ENCODE data around the gene ST6GALNAC3.

The ST6GALNAC3 gene

DNA sequence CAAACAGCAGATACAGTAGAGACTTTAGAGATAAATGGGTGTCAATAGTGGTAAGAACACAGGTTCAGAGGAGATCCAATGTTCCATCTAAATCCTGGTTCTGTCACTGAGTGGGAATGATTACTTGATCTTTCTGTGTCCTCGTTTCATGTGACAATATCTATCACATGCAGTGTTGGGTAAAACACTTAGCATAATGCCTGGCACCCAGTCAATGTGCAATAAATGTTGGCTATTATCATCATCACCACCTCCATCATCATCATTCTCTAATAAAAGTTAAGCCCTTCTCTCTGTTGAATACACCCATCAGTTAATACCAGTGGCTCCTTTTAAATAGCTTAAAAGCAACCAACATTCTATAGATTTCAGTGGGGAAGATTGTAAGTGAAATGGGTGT, 184.7 kb downstream of the ST6GALNAC3 start:
- TF ChIP-seq, protein P1, sequence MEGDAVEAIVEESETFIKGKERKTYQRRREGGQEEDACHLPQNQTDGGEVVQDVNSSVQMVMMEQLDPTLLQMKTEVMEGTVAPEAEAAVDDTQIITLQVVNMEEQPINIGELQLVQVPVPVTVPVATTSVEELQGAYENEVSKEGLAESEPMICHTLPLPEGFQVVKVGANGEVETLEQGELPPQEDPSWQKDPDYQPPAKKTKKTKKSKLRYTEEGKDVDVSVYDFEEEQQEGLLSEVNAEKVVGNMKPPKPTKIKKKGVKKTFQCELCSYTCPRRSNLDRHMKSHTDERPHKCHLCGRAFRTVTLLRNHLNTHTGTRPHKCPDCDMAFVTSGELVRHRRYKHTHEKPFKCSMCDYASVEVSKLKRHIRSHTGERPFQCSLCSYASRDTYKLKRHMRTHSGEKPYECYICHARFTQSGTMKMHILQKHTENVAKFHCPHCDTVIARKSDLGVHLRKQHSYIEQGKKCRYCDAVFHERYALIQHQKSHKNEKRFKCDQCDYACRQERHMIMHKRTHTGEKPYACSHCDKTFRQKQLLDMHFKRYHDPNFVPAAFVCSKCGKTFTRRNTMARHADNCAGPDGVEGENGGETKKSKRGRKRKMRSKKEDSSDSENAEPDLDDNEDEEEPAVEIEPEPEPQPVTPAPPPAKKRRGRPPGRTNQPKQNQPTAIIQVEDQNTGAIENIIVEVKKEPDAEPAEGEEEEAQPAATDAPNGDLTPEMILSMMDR (IDR thresholded peaks at IDR 0.05; ENCODE audit: control insufficient read depth, insufficient read depth, low read depth, low read length, missing control alignments): no peak
- no peak for DNase-seq (ENCODE audit: low read depth)
- no peak overlapping the region for H3K4me3 ChIP-seq (ENCODE audit: control insufficient read depth, low read depth, low read length)

DNA sequence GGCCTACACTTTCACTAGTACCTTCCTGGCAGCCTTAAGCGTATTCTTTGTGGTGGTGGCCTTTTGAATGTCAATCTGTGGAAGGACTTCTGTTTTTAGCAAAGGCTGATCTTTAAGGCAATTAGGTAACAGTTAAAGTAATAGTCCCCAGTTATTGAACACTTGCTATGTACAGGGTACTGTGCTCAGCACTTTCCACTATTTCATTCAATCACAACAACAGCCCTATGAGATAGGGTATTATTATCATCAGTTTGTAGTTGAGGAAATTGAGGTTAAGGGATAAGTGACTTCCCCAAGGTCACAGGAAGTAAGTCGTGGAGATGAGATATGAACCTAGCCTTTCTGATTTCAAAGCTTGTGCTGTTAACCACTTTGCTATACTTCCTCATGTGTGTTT, 185.7 kb downstream of the ST6GALNAC3 start:
- H3K4me3 ChIP-seq (ENCODE audit: control insufficient read depth, low read depth, low read length): no peak overlapping the region
- TF ChIP-seq, protein P1 (IDR thresholded peaks at IDR 0.05; ENCODE audit: control insufficient read depth, insufficient read depth, low read depth, low read length, missing control alignments): no peak
- no peak for DNase-seq (ENCODE audit: low read depth)

DNA sequence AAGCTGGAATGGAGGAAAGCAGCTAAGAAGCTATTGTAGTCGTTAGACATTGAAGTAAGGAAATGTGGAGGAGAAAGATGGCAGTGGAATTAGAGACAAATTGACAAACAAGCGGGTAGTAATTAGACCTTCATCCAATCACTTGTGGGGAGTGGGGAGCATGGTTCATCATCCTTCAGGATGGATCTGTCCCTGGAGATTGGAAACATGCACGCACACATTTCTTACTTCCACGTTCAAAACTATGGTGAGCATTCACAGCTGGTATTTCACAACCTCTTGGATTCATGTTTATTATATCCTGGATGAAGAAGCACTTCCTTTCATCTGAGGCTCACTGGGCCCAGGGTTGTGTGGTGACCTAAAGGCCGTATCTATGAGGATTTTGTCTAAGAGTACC, 188.1 kb downstream of the ST6GALNAC3 start:
- DNase-seq (ENCODE audit: low read depth): no peak
- TF ChIP-seq, protein P1 (IDR thresholded peaks at IDR 0.05; ENCODE audit: control insufficient read depth, insufficient read depth, low read depth, low read length, missing control alignments): no peak
- H3K4me3 ChIP-seq (ENCODE audit: control insufficient read depth, low read depth, low read length): no peak overlapping the region

DNA sequence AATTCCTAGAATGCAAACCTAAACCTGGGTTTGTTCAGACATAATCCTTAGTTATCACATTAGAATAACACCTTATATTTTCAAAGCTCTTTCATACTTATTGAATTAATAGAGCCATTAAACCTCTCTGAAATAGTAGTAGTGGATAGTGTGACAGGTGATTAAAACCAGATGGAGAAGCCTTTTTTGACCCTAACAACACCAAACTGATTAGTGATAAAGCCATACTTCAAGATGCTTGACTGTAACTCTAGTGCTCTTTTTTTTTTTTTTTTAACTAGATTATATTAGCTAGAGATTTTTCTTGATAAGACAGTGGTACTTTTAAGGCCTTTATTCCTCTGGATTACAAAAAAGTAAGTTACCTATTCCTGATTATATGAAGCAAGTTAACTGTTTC, 190.1 kb downstream of the ST6GALNAC3 start:
- H3K4me3 ChIP-seq (ENCODE audit: control insufficient read depth, low read depth, low read length): no peak overlapping the region
- DNase-seq (ENCODE audit: low read depth): no peak
- TF ChIP-seq, protein P1 (IDR thresholded peaks at IDR 0.05; ENCODE audit: control insufficient read depth, insufficient read depth, low read depth, low read length, missing control alignments): no peak

DNA sequence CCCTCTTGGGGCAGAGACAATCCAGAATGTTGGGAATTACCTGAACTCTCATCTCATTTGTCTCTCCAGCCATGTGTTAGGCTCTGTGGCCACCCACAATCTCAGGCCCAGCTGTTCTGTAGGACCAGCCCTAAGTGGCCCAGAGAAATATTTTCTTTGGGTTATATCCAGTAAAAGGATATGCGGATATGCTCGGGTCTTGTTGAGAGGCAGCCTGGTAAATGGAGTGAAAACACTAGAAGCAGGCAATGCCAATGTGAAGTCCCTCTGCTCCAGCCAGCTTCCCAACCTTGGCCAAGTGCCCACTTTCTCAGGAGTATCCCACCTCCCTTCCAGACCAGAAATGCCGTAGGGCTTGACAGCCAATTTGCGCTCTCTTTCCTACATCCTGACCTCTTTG, 192.2 kb downstream of the ST6GALNAC3 start:
- DNase-seq (ENCODE audit: low read depth): no peak
- H3K4me3 ChIP-seq (ENCODE audit: control insufficient read depth, low read depth, low read length): no peak overlapping the region
- TF ChIP-seq, protein P1 (IDR thresholded peaks at IDR 0.05; ENCODE audit: control insufficient read depth, insufficient read depth, low read depth, low read length, missing control alignments): no peak

DNA sequence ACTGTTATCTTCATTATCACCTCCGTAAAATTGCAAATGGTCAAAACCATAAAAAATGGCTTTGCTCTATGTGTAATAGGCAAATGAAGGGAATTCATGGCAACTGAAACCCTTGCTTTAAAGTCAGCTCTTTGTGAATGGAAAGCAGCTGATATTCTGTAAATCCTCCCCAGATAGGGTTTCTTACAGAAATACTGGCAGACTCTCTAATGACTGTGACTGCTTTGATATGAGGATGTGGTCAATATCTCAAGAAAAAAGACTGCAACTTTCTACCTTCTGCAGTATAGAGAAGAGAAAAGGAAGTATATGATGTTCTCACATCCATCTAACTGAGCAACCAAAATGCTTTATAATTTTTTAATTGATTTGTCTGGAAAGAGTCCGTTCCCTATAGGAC, 193.1 kb downstream of the ST6GALNAC3 start:
- no peak for DNase-seq (ENCODE audit: low read depth)
- H3K4me3 ChIP-seq (ENCODE audit: control insufficient read depth, low read depth, low read length): no peak overlapping the region
- TF ChIP-seq, protein P1 (IDR thresholded peaks at IDR 0.05; ENCODE audit: control insufficient read depth, insufficient read depth, low read depth, low read length, missing control alignments): no peak

DNA sequence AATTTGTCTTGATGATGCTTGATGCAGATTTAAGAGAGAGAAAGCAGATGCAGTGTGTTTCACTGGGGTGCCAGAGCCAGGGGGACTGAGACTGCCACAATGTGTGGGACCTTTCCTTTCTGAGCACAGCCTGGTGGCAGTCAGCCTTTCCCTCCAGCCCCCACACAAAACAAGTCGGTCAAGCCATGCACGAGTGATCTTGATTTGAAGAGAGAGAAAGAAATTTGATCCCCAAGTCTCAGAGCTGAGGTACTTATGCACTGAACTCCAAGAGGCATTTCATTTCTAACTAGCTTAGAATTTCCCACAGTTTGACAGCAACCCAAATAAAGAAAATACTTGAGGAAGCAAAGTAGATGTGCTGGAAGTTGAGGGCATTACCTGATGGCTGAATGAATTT, 193.8 kb downstream of the ST6GALNAC3 start:
- DNase-seq (ENCODE audit: low read depth): no peak
- TF ChIP-seq, protein P1 (IDR thresholded peaks at IDR 0.05; ENCODE audit: control insufficient read depth, insufficient read depth, low read depth, low read length, missing control alignments): no peak
- H3K4me3 ChIP-seq (ENCODE audit: control insufficient read depth, low read depth, low read length): no peak overlapping the region
